Right atrium auricular region (tissue), 2 donors: ENCODE data around the gene USH2A. TPM values are rescaled to one million over a fixed set of nuclear protein-coding genes. Genes with fewer than 3 reads are reported as not detected.

Experiments
- DNase-seq: peaks from one replicate; pipeline ENCODE4 v3.0.0-alpha.2; 2019; ENCODE audit warnings: low spot score
- H3K27ac ChIP-seq, 2 donors: fragments of 200-600 bp; sonication (generic); 1 replicate in 1 of 2; 2 replicates in 1 of 2; pipeline ENCODE4 v1.5.1; 2016 to 2019
- H3K27me3 ChIP-seq, 2 donors: fragments of 200-600 bp; sonication (generic); one replicate each; pipeline versions ENCODE4 v1.5.1 to v1.6.0; 2017 to 2019
- H3K36me3 ChIP-seq: fragments of 200-600 bp; sonication (generic); one replicate; pipeline ENCODE4 v1.5.1; 2016
- H3K4me1 ChIP-seq, 2 donors: fragments of 200-600 bp; sonication (generic); one replicate each; pipeline versions ENCODE4 v1.5.1 to v1.6.0; 2017 to 2019
- H3K4me3 ChIP-seq, 2 donors: fragments of 200-600 bp; sonication (generic); 1 replicate in 1 of 2; 2 replicates in 1 of 2; pipeline ENCODE4 v1.5.1; 2017 to 2019; ENCODE audit warnings: mild to moderate bottlenecking in 1 of 2, moderate library complexity in 1 of 2
- H3K9me3 ChIP-seq, 2 donors: fragments of 200-600 bp; sonication (generic); one replicate each; pipeline ENCODE4 v1.5.1; 2019
- CTCF ChIP-seq, 2 donors: fragments of 200-600 bp; sonication (generic); IDR thresholded peaks; one replicate each; pipeline ENCODE4 v1.5.1; 2019; ENCODE audit warnings: antibody characterized with exemption in 2 of 2
- total RNA-seq, 2 donors: library from RNA; depleted of rRNA; stranded (reverse); fragments of >200 nt; gene quantifications; one replicate each; pipeline ENCODE4 v1.1.0, GENCODE V29; 2016

The USH2A gene
- total RNA-seq, 2 donors from 2014 or later = 2.4 to 5.6 TPM

- TF ChIP-seq CTCF (IDR thresholded peaks at IDR 0.05) = no peak
- H3K27me3 ChIP-seq = no peaks in the 10 kb centered on the region
- DNase-seq = no peak
- H3K36me3 ChIP-seq = no peaks in the 10 kb centered on the region
- H3K27ac ChIP-seq = no peak overlapping the region
- H3K4me1 ChIP-seq = no peaks in the 10 kb centered on the region
- H3K4me3 ChIP-seq = no peak overlapping the region
- H3K9me3 ChIP-seq = no peaks in the 10 kb centered on the region
Observed at GRCh38 chr1:216184126-216184680, 239.0 kb downstream of the USH2A start.

DNA sequence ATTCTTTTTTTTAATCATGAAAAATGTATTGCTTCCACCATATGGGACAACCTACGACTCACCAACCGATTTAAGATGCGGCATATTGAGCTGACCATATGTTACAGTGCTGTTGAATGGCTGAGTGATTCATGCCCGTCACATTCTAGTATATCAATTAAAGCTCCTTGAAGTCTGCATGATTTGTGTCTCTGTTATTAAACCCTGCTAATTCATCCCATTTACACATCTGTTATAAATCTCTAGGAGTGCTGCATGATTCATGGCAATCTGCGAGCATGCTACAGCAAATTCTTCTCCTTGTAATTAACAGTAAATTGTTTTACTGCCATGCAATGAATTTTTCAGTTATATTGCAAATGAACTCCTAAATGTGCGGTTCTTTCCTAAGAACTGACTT lies 239.8 kb downstream of the USH2A start:
- H3K9me3 ChIP-seq = no peaks in the 10 kb centered on the region
- no peak for DNase-seq
- no peaks in the 10 kb centered on the region for H3K4me1 ChIP-seq
- H3K27ac ChIP-seq = no peak overlapping the region
- H3K4me3 ChIP-seq = no peak overlapping the region
- no peaks in the 10 kb centered on the region for H3K27me3 ChIP-seq
- no peaks in the 10 kb centered on the region for H3K36me3 ChIP-seq
- TF ChIP-seq CTCF (IDR thresholded peaks at IDR 0.05) = no peak

- no peaks in the 10 kb centered on the region for H3K9me3 ChIP-seq
- TF ChIP-seq CTCF (IDR thresholded peaks at IDR 0.05) = no peak
- no peak overlapping the region for H3K27ac ChIP-seq
- H3K27me3 ChIP-seq = no peaks in the 10 kb centered on the region
- no peak overlapping the region for H3K4me3 ChIP-seq
- DNase-seq = no peak
- H3K36me3 ChIP-seq = no peaks in the 10 kb centered on the region
- no peaks in the 10 kb centered on the region for H3K4me1 ChIP-seq
Observed at GRCh38 chr1:216183007-216183406, 240.2 kb downstream of the USH2A start.

DNA sequence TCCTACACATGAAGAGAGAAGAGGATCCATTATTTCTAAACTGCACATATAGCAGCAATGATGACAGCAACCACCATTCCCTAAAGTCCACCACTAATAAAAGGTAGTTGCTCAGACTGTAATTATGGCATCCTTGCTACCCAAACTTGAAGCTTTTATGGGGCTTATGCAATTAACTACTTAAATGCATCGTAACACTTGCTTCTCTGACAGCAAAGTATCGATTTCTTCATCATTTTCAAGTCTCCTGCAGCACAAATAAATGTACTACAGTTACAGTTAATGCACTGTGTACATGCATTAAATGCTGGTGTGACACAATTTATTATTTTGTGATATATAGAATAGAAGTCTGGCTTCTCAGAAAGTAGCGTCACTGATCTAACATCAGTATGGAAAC lies 241.7 kb downstream of the USH2A start:
- no peak overlapping the region for H3K4me3 ChIP-seq

DNA sequence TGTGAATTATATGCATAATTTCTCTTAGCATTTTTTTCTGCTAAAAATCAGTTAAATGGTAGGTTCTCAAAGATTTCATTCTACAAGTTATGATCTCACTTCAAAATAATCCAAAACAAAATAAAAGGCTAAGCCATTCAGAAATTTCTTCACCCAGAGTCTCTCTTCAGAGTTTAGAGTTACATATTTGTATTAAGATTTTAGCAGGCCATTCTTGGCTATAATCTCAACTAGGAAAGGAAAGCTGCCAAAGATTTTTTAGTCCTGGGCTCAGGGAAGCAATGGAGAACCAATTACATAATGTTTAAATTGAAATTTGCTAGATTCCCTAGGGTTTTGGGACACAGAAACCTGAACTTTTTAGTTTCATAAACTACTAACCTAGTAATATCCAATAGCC lies 245.0 kb downstream of the USH2A start:
- H3K36me3 ChIP-seq = no peaks in the 10 kb centered on the region
- no peak for DNase-seq

More for the DNA sequence above, 241.7 kb downstream of the USH2A start:
- no peak for TF ChIP-seq CTCF (IDR thresholded peaks at IDR 0.05)
- Histone ChIP-seq H3K27me3 (no peaks in the 10 kb centered on the region), H3K4me1 (no peaks in the 10 kb centered on the region), H3K36me3 (no peaks in the 10 kb centered on the region), H3K27ac (no peak overlapping the region), H3K9me3 (no peaks in the 10 kb centered on the region)
- DNase-seq = no peak

More for the DNA sequence above, 245.0 kb downstream of the USH2A start:
- no peaks in the 10 kb centered on the region for H3K4me1 ChIP-seq
- no peaks in the 10 kb centered on the region for H3K27me3 ChIP-seq
- TF ChIP-seq CTCF (IDR thresholded peaks at IDR 0.05) = no peak
- no peak overlapping the region for H3K27ac ChIP-seq
- no peak overlapping the region for H3K4me3 ChIP-seq
- no peaks in the 10 kb centered on the region for H3K9me3 ChIP-seq
